CD14-positive monocyte (primary cell): ENCODE measurements around the gene XXYLT1. TPM values are rescaled to one million over a fixed set of nuclear protein-coding genes. Genes with fewer than 3 reads are reported as not detected.

ENCODE experiments used
- DNase-seq, 3 donors: peaks; one replicate each; pipeline ENCODE4 v3.0.0-alpha.2; 2011 to 2022
- H2AFZ ChIP-seq: 2 replicates; pipeline ENCODE4 v1.6.0; 2012; ENCODE audit warnings: mild to moderate bottlenecking, low read depth, low read length, inconsistent platforms; ENCODE audit not compliant: insufficient read depth, poor library complexity, severe bottlenecking
- H3K27ac ChIP-seq, 2 donors: 1 replicate in 1 of 2; 2 replicates in 1 of 2; pipeline ENCODE4 v1.5.1; 2012 to 2013; ENCODE audit warnings: low read length in 2 of 2, control low read depth in 1 of 2, inconsistent platforms in 1 of 2, low read depth in 1 of 2, mild to moderate bottlenecking in 1 of 2
- H3K27me3 ChIP-seq, 2 donors: one replicate each; pipeline versions ENCODE4 v1.6.0 to v1.6.1; 2011 to 2013; ENCODE audit warnings: low read length in 2 of 2; ENCODE audit not compliant: control insufficient read depth in 2 of 2, insufficient read depth in 2 of 2
- H3K36me3 ChIP-seq, 2 donors: replicated peaks in 1 of 2; 1 replicate in 1 of 2; 2 replicates in 1 of 2; pipeline versions ENCODE4 v1.5.1 to v1.6.1; 2012 to 2013; ENCODE audit warnings: low read length in 2 of 2, control low read depth in 1 of 2, inconsistent platforms in 1 of 2, mild to moderate bottlenecking in 1 of 2; ENCODE audit not compliant: insufficient read depth in 2 of 2, control insufficient read depth in 1 of 2
- H3K4me1 ChIP-seq, 2 donors: 1 replicate in 1 of 2; 2 replicates in 1 of 2; pipeline versions ENCODE4 v1.5.1 to v1.6.1; 2012 to 2013; ENCODE audit warnings: low read length in 2 of 2, control low read depth in 1 of 2, inconsistent platforms in 1 of 2, mild to moderate bottlenecking in 1 of 2, moderate library complexity in 1 of 2; ENCODE audit not compliant: insufficient read depth in 2 of 2, control insufficient read depth in 1 of 2
- H3K4me2 ChIP-seq: replicated peaks from 2 replicates; pipeline ENCODE3; 2012; ENCODE audit warnings: low read length, moderate library complexity, mild to moderate bottlenecking; ENCODE audit not compliant: poor library complexity, severe bottlenecking; ENCODE audit errors: extremely low read depth
- H3K4me3 ChIP-seq, 3 experiments: fragments of 200-600 bp in 1 of 3; sonication (generic) in 1 of 3; replicated peaks in 1 of 3; 1 replicate in 2 of 3; 2 replicates in 1 of 3; pipeline ENCODE4 v1.5.1; 2011 to 2013; ENCODE audit warnings: low read length in 3 of 3, mild to moderate bottlenecking in 3 of 3, control low read depth in 2 of 3, low read depth in 2 of 3, inconsistent platforms in 1 of 3, moderate library complexity in 1 of 3
- H3K79me2 ChIP-seq: 2 replicates; pipeline ENCODE4 v1.6.0; 2012; ENCODE audit warnings: mild to moderate bottlenecking, control low read depth, inconsistent platforms, low read length, moderate library complexity; ENCODE audit not compliant: insufficient read depth
- H3K9ac ChIP-seq: 2 replicates; pipeline ENCODE4 v1.6.0; 2017; ENCODE audit warnings: low read length, mild to moderate bottlenecking; ENCODE audit not compliant: insufficient read depth, poor library complexity, severe bottlenecking
- H3K9me3 ChIP-seq, 2 donors: replicated peaks in 1 of 2; 1 replicate in 1 of 2; 2 replicates in 1 of 2; pipeline versions ENCODE4 v1.5.1 to v1.6.1; 2012 to 2013; ENCODE audit warnings: low read length in 2 of 2, control low read depth in 1 of 2; ENCODE audit not compliant: control insufficient read depth in 1 of 2, insufficient read depth in 1 of 2
- H4K20me1 ChIP-seq: 2 replicates; pipeline ENCODE4 v1.6.0; 2012; ENCODE audit warnings: mild to moderate bottlenecking, low read length, control low read depth, moderate library complexity; ENCODE audit not compliant: insufficient read depth
- H3K27ac Mint-ChIP-seq, 7 donors: one replicate each; pipeline ENCODE4 v1.8.0; 2020; ENCODE audit warnings: mild to moderate bottlenecking in 7 of 7, mixed read lengths in 7 of 7, moderate library complexity in 6 of 7, inconsistent platforms in 2 of 7
- H3K27me3 Mint-ChIP-seq, 3 donors: one replicate each; pipeline ENCODE4 v1.8.0; 2021 to 2022; ENCODE audit warnings: low read depth in 3 of 3, mild to moderate bottlenecking in 3 of 3, mixed read lengths in 3 of 3, moderate library complexity in 3 of 3, inconsistent platforms in 1 of 3
- H3K36me3 Mint-ChIP-seq, 2 donors: one replicate each; pipeline ENCODE4 v1.8.0; 2020; ENCODE audit warnings: mixed read lengths in 2 of 2, inconsistent platforms in 1 of 2, mild to moderate bottlenecking in 1 of 2
- H3K4me1 Mint-ChIP-seq: one replicate; pipeline ENCODE4 v1.8.0; 2020; ENCODE audit warnings: mild to moderate bottlenecking, mixed read lengths
- H3K4me3 Mint-ChIP-seq, 2 donors: one replicate each; pipeline ENCODE4 v1.8.0; 2020; ENCODE audit warnings: mild to moderate bottlenecking in 2 of 2, mixed read lengths in 2 of 2, moderate library complexity in 1 of 2
- H3K9me3 Mint-ChIP-seq, 7 donors: one replicate each; pipeline ENCODE4 v1.8.0; 2020 to 2022; ENCODE audit warnings: mixed read lengths in 7 of 7, mild to moderate bottlenecking in 6 of 7, moderate library complexity in 6 of 7, inconsistent platforms in 2 of 7
- WGBS: methylation state at CpG from one replicate; pipeline ENCODE4 v1.1.5; 2013; ENCODE audit warnings: missing lambda C conversion rate; ENCODE audit not compliant: insufficient coverage; 5-methylcytosine and 5-hydroxymethylcytosine counted together
- intact Hi-C, 2 donors: fragments of 100-400 bp; cut with micrococcal nuclease; formaldehyde crosslinking; loops; one replicate each; pipeline versions ENCODE4 v1.15.0 to v1.15.1; 2023
- polyA plus RNA-seq, 3 donors: library from polyadenylated mRNA; depleted of rRNA in 1 of 3; unstranded in 2 of 3; stranded (reverse) in 1 of 3; fragments of 300-500 nt in 2 of 3; fragments of >200 nt in 1 of 3; fragmentation: Illumina TruSeq in 2 of 3; gene quantifications; 1 replicate in 2 of 3; 2 replicates in 1 of 3; pipeline ENCODE4 v1.2.3, GENCODE V29; 2012 to 2021
- TF ChIP-seq, protein P1 (sequence below): fragments of 200-600 bp; IDR thresholded peaks from one replicate; pipeline ENCODE4 v1.8.0; 2022; ENCODE audit warnings: antibody characterized with exemption, mild to moderate bottlenecking

The XXYLT1 gene
- polyA plus RNA-seq, 3 donors: 11.8 to 13.5 (median 13.2) TPM

DNA sequence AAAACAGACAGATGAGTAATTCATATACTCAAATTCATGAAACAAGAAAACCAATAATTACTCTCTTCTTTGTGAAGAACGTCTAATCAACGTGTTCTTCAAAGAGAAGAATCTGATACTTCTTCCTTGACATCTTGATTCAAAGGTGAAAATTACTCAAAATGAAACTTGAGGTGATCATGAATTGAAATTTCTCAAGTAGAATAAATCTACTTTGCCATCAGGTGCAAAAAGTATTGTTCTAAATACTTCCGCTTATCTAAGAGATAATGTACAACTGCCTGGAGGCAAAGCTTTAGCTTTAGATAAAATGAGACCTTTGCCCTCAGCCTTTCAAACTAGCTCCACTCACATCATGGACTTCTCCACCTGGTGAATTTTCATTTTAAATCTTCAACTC is 13.9 kb upstream of the XXYLT1 start:
- Histone ChIP-seq H3K9me3 (no peaks in the 10 kb centered on the region), H3K4me3 (no peak overlapping the region), H3K79me2 (no peaks in the 10 kb centered on the region), H3K27me3 (no peaks in the 10 kb centered on the region), H3K9ac (no peak overlapping the region), H4K20me1 (peaks cover 79% of the 10 kb centered on the region), H3K27ac (peak overlapping the region in 1 of 2 donors; percentile 0), H2AFZ (no peak overlapping the region), H3K4me1 (no peaks in the 10 kb centered on the region), H3K36me3 (peaks cover 82 to 98% of the 10 kb centered on the region in 2 donors), H3K4me2 (no peak overlapping the region)
- Mint-ChIP-seq H3K9me3 (no peaks in the 10 kb centered on the region), H3K27ac (peak overlapping the region in 1 of 7 donors; percentile 33), H3K4me1 (no peaks in the 10 kb centered on the region), H3K27me3 (no peaks in the 10 kb centered on the region), H3K4me3 (no peak overlapping the region), H3K36me3 (peaks cover 74 to 84% of the 10 kb centered on the region in 2 donors)
- TF ChIP-seq, protein P1, sequence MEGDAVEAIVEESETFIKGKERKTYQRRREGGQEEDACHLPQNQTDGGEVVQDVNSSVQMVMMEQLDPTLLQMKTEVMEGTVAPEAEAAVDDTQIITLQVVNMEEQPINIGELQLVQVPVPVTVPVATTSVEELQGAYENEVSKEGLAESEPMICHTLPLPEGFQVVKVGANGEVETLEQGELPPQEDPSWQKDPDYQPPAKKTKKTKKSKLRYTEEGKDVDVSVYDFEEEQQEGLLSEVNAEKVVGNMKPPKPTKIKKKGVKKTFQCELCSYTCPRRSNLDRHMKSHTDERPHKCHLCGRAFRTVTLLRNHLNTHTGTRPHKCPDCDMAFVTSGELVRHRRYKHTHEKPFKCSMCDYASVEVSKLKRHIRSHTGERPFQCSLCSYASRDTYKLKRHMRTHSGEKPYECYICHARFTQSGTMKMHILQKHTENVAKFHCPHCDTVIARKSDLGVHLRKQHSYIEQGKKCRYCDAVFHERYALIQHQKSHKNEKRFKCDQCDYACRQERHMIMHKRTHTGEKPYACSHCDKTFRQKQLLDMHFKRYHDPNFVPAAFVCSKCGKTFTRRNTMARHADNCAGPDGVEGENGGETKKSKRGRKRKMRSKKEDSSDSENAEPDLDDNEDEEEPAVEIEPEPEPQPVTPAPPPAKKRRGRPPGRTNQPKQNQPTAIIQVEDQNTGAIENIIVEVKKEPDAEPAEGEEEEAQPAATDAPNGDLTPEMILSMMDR: no peak
- intact Hi-C loops: no loop called here
- no CpG with 5 or more reads among the region's 3 CpGs for WGBS
- DNase-seq: no peak

DNA sequence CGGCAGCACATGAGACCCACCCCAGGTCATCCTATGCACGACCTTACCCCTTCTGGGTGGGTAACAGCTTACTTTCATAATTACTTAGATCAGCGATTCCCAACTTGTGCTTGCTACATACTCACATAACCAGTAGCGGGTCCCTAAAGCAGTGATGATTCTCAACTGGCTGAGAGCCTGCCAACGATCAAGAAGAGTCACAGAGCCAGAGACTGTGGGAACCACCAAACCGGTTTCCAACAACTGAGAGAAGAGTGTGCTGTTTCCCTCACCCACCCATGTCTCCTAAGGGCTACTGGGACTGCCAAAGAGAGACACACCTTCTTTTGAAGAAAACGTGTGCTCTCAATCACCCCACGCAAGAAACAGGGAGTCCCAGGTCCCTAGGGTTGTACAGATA is 12.0 kb upstream of the XXYLT1 start:
- no peak overlapping the region for H3K27ac ChIP-seq
- H3K27ac Mint-ChIP-seq: no peak overlapping the region
- peaks cover 73% of the 10 kb centered on the region for H4K20me1 ChIP-seq
- no peak overlapping the region for H2AFZ ChIP-seq
- intact Hi-C loops: no loop called here
- peaks cover 84 to 98% of the 10 kb centered on the region in 2 donors for H3K36me3 ChIP-seq
- no peak for DNase-seq
- H3K4me2 ChIP-seq: no peak overlapping the region
- no peak overlapping the region for H3K9ac ChIP-seq
- no peaks in the 10 kb centered on the region for H3K4me1 Mint-ChIP-seq
- TF ChIP-seq, protein P1: no peak
- H3K4me3 Mint-ChIP-seq: no peak overlapping the region
- H3K4me3 ChIP-seq: no peak overlapping the region
- WGBS: 98% methylated on average over 5 of the region's 8 CpGs
- H3K27me3 ChIP-seq: no peaks in the 10 kb centered on the region
- H3K9me3 ChIP-seq: no peaks in the 10 kb centered on the region
- no peaks in the 10 kb centered on the region for H3K9me3 Mint-ChIP-seq
- H3K36me3 Mint-ChIP-seq: peaks cover 67 to 81% of the 10 kb centered on the region in 2 donors
- H3K4me1 ChIP-seq: no peaks in the 10 kb centered on the region
- H3K27me3 Mint-ChIP-seq: no peaks in the 10 kb centered on the region
- no peaks in the 10 kb centered on the region for H3K79me2 ChIP-seq
